LNCAP (cell line): ENCODE data around the gene DEAF1.

Experiments
- CTCF ChIP-seq: fragments of 450-650 bp; IDR thresholded peaks from 2 replicates; pipeline ENCODE4 v1.5.1; 2017; ENCODE audit warnings: mild to moderate bottlenecking

DEAF1 gene

DNA sequence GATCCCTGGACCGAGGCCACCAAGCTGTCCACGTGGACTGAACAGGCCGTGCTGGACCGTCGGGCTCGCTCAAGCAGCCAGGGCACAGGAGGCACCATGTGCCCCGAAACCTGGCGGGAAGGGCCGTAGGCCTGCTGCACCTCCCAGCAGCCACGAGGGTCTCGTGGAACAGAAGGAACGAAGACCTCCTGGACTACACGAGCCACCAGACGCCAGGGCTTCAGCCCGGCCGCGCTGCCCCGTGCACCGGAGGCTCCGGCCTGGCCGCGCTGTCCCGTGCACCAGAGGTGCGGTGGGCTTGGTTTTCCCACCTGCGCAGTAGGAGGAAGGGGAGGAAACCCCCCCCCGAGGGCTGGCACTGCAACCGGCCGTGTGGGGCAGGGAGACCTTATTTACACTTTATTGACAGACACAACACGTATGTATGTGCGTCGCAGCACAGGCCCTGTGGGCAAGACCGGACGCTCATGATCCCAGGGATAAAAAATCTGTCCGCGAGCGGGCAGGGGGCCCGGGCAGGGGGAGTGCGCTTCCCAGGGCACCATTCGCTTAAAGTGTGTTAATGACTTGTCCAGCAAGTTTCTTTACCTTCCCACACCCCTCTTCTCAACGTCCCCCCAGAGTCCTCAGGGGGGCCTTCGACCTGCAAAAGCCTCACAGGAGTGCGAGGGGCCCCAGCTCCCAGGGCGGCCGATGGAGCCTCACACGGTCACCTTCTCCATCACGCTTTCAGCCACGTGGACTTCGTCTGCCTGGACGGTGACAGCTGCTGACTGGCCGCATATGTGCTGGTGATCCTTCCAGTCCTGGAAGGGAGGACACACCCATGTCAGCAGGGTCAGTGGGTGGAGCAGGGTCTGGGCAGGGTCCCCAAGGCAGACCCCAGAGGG lies 50.9 kb downstream of the DEAF1 start:
- no peak for TF ChIP-seq CTCF

DNA sequence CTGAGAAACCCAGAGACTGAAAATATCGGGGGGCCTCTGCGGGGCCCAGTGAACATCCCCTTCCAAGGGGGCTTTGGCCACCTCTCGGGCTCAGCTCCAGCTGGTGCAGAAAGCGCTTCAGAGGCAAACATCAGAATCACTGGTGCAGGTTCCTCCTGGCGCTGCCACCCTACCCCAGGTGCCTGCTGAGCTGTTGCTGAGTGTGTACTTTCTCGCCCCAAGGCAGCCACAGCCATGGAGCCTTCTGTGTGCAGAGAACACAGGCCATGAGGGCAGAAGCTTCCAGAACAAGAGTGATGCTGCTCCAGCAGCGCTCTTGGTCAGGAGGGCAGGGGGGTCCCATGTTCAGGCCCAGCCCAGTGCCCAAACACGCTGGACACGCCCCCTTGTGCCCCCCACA lies 51.7 kb downstream of the DEAF1 start:
- no peak for TF ChIP-seq CTCF

DNA sequence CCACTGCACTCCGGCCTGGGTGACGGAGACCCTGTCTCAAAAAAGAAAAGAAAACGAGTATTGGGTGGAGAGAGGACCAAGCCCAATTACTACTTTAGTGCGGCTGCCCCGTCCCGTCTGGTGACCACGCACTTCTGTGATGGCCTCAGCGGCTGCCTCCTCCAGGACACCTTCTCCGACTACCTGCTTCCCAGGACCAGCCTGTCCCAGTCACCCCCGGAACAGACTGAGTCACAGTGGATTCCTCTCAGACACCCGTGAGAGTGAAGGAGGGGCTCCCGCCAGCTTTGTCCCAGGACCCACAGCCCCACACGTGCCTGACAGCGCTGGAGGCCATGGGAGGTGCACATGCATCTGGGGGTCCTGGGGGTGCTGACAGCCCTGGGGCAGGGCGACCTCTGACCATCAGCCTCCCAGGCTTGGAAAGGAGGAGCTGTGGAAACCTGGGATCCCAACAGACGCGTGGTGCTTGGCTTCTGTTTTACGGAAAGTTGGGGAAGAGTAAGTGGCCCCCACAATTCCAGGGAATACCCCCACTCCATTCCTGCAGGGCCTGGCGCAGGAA lies 53.1 kb downstream of the DEAF1 start:
- no peak for TF ChIP-seq CTCF

DNA sequence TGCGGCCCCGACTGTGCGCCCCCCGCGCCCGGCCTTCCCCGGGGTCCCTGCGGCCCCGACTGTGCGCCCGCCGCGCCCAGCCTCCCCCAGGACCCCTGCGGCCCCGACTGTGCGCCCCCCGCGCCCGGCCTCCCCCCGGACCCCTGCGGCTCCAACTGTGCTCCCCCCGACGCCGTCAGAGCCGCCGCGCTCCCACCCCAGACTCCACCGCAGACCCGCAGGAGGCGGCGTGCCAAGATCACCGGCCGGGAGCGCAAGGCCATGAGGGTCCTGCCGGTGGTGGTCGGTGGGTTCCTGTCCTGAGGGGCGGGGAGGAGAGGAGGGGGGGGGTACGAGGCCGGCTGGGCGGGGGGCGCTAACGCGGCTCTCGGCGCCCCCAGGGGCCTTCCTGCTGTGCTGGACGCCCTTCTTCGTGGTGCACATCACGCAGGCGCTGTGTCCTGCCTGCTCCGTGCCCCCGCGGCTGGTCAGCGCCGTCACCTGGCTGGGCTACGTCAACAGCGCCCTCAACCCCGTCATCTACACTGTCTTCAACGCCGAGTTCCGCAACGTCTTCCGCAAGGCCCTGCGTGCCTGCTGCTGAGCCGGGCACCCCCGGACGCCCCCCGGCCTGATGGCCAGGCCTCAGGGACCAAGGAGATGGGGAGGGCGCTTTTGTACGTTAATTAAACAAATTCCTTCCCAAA lies 54.9 kb downstream of the DEAF1 start:
- TF ChIP-seq CTCF: no peak

GRCh38 chr11:639332-639955 lies 55.6 kb downstream of the DEAF1 start:
- TF ChIP-seq CTCF: no peak

DNA sequence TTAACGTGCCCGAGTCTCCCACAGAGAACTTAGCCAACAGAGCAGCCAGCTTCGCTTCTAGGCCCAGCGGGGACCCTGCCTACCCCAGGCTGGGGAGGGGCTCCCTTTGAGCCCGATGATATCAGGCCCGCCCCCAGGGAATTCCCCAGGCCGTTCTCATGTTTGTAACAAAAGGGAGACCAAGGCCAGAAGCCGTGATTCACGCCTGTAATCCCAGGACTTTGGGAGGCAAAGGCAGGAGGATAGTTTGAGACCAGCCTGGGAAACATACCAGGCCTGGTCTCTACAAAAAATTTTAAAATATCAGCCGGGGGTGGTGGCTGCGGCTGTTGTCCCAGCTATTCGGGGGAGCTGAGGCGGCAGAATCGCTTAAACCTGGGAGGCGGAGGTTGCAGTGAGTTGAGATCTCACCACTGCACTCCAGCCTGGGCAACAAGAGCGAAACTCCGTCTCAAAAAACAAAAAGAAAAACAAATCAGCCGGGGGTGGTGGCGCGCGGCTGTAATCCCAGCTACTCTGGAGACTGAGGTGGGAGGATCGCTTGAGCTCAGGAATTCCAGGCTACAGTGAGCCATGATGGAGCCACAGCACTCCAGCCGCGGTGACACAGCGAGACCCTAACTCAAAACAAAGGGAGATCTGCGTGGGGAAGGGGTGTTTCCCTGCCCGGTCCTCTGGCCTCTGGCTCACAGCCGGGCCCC lies 56.2 kb downstream of the DEAF1 start:
- no peak for TF ChIP-seq CTCF
